AG08396 (cell line): Measurements from ENCODE around the gene XPO1.
"Not testable (repeated sequence)": the region's sequence is repeated elsewhere in the genome, so short reads cannot be mapped to it uniquely, and the experiment has no call there.

Source experiments
- DNase-seq: peaks from one replicate; pipeline ENCODE4 v3.0.0; 2012; ENCODE audit warnings: low spot score, mixed read lengths

XPO1 gene

DNA sequence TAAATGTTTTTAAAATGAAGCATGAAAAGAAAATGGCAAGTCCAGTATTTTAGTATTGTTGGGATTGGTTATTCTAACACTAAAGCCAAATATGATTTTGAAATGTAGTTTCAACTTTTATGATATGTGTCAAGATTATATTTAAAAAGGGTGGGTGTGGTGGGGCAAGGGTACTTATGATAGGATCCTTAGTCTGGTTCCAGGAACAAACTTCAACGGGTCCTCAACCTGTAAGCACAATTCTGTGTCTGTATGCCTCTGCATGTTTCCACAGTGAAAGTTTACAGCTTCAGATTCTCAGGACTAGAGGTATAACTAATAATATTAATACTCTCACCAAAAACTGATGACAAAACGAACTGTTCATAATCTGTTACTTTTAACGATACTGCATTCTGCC is 73.1 kb downstream of the XPO1 start:
- DNase-seq = no peak

DNA sequence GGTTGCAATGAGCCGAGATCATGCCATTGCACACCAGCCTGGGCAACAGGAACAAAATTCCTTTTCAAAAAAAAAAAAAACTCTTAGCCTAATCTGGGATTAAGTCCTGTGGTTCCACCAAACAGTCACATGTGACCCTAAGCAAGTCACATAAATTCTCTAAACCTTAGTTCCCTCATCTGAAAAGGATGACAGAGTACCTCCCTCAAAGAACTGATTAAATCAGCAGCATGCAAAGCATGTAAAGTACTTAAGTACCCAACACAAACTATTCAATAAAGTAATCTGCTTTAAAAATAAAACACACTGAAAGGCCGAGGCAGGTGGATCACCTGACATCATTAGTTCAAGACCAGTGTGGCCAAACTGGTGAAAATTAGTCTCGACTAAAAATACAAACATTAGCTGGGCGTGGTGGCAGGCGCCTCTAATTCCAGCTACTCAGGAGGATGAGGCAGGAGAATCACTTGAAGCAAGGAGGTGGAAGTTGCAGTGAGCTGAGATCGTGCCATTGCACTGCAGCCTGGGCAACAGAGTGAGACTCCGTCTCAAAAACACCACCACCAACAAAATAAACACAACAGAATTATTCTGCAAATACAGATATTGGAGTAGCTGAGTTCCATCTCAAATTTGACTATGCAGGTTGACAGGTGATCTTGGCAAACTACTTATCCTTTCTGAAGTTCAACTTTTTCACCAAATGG is 74.2 kb downstream of the XPO1 start:
- no peak for DNase-seq

DNA sequence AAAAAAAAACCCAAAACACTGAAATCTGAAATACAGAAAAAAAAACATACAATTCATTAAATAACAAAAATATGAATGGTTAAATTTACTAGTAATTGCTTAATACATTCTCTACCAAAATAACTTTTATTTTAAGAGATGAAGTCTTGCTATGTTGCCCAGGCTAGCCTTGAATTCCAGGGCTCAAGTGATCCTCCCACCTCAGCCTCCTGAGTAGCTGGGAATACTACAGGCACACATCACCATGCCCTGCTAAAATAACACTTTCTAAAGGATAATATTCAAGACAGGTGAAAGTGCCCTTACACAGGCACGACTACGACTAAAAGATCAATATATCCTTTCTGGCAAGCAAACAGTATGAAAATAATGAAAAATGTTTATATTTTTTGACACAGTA is 76.8 kb downstream of the XPO1 start:
- no peak for DNase-seq

DNA sequence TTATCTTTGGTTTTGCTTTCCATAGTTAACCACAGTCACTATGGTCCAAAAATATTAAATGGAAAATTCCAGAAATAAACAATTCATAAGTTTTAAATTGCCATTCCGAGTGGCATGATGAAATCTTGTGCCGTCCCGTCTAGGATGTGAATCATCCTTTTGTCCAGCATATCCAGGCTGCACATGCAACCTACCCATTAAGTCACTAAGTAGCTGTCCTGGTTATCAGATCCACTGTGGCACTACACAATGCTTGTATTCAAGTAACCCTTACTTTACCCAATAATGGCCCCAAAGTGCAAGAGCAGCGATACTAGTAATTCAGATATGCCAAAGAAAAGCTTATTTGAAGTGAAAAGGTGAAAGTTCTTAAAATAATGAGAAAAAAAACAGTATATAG is 78.0 kb downstream of the XPO1 start:
- peak; percentile 39 for DNase-seq

DNA sequence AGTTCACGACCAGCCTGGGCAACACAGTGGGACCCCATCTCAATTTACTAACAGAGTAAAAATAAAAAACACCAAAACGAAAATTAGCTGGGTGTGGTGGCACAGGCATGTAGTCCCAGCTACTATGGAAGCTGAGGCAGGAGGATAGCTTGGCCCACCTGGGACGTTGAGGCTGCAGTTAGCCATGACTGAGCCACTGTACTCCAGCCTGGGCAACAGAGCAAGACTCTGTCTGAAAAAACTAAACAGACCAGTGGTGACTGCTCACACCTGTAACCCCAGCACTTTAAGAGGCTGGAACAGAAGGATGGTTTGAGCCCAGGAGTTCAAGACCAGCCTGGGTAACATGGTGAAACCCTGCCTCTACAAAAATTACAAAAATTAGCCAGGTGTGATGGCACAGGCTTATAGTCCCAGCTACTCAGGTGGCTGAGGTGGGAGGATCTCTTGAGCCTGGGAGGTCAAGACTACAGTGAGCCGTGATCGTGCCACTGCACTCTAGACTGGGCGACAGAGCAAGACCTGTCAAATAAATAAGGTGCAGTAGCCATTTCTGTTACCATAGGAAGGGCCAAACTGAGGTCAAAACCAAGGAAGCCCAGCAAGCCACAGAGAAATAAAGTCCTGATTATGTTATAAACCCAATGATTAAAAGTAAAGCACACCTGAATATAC is 81.3 kb downstream of the XPO1 start:
- DNase-seq = no peak

DNA sequence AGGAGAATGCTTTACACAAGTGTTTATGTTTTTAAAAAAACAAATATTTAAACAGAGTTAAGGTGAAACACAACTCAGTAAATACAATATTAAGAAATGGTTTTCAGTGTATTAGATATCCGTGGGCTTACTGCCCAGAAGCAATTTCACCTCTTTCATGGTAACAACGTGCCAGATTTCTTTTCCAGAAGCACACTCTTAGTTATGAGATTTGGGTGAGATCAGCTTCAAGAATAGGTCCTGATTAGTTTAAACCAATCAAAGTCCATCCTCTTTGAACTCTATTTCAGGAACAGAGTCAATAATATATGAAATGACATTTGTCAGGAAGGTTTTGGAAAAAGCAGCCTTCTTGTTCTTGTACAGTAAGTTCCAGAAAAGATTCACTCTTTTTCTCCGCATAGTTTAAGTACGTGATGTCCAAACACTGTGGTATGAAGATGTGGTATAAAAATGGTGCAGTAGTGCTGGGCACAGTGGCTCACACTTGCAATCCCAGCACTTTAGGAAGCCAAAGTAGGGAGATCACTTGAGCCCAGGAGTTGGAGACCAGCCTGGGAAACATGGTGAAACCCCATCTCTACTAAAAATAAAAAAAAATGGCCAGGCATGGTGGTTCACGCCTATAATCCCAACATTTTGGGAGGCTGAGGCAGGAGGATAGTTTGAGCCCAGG is 81.9 kb downstream of the XPO1 start:
- DNase-seq = no peak

DNA sequence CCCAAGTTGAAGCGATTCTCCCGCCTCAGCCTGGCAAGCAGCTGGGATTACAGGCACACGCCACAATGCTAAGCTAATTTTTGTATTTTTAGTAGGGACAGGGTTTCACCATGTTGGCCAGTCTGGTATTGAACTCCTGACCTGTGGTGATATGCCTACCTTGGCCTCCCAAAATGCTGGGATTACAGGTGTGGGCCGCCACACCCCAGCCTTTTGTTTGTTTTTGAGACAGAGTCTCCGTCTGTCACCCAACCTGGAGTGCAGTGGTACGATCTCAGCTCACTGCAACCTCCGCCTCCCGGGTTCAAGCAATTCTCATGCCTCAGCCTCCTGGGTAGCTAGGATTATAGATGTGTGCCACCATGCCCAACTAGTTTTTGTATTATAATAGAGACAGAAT is 83.2 kb downstream of the XPO1 start:
- DNase-seq = not testable (repeated sequence)

DNA sequence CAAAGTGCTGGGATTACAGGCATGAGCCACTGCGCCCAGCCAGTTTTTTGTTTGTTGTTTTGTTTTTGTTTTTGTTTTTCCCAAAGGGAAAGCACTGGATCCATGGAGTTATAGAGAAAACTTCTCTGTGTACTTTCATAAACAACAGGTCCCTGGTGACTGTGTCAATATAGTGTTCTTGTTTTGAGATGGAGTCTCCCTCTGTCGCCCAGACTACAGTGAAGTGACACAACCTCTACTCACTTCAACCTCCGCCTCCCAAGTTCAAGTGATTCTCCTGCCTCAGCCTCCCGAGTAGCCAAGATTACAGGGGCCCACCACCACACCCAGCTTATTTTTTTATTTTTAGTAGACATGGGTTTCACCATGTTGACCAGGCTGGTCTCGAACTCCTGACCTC is 83.8 kb downstream of the XPO1 start:
- DNase-seq = no peak

DNA sequence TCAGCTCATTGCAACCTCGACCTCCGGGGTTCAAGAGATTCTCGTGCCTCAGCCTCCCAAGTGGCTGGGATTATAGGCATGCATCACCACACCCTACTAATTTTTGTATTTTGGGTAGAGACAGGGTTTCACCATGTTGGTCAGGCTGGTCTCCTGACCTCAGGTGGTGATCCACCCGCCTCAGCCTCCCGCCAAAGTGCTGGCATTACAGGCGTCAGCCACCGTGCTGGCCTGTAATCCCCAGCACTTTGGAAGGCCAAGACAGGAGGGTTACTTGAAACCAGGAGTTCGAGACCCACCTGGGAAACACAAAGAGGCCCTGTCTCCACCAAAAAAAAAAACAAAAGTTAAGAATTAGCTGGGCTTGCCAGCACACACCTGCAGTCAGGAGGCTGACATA is 85.8 kb downstream of the XPO1 start:
- no peak for DNase-seq

DNA sequence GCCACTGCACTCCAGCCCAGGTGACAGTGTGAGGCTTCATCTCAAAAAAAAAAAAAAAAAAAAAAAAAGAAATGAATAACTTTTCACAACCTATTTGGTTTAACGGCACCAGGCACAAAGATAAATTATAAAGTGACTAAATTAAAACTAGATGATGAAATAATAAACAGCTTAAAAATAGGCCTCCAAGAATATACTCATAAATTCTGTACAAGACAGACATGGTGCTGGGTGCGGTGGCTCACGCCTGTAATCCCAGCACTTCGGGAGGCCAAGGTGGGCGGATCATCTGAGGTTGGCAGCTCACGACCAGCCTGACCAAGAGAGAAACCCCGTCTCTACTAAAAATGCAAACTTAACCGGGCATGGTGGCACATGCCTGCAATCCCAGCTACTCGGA is 87.0 kb downstream of the XPO1 start:
- no peak for DNase-seq

DNA sequence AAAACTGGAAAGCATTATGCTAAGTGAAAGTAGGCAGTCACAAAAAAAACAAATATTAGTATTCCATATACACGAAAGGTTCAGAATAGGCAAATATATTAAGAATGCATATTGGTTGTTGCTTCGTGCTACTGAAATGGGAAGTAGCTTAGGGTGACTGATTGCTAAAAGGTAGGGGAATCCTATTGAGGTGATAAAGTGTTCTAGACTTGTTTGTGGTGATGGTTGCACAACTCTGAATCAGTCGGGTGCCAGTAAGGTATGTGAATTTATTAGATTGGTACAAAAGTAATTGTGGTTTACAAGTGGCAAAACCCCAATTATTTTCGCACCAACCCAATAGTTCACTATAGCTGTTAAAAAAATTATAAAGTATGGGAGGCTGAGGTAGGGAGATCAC is 88.0 kb downstream of the XPO1 start:
- DNase-seq = no peak

DNA sequence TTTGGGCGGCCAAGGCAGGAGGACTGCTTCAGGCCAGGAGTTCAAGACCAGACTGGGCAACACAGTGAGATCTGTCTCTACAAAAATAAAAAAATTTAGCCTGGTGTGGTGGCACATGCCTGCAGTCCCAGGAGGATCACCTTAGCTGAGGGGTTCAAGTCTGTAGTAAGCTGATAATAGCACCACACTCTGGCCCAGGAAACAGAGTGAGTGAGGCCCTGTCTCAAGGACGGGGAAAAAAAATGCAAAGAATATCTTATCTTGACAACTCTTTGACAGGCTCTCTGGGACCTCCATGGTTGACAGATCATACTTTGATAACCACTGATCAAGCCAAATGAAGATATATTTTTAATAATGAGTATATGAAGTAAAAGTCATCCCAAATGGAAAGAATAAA is 89.9 kb downstream of the XPO1 start:
- DNase-seq = no peak

DNA sequence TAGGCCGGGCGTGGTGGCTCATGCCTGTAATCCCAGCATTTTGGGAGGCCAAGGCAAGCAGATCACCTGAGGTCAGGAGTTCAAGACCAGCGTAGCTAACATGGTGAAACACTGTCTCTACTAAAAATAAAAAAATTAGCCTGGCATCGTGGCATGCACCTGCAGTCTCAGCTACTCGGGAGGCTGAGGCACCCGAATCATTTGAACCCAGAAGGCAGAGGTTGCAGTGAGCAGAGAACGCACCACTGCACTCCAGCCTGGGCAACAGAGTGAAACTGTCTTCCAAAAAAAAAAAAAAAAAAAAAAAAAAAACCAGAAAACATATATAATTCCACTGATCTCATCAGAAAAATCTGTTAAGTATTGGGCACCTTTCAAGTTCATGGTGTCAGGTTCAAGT is 91.2 kb downstream of the XPO1 start:
- DNase-seq = not testable (repeated sequence)

DNA sequence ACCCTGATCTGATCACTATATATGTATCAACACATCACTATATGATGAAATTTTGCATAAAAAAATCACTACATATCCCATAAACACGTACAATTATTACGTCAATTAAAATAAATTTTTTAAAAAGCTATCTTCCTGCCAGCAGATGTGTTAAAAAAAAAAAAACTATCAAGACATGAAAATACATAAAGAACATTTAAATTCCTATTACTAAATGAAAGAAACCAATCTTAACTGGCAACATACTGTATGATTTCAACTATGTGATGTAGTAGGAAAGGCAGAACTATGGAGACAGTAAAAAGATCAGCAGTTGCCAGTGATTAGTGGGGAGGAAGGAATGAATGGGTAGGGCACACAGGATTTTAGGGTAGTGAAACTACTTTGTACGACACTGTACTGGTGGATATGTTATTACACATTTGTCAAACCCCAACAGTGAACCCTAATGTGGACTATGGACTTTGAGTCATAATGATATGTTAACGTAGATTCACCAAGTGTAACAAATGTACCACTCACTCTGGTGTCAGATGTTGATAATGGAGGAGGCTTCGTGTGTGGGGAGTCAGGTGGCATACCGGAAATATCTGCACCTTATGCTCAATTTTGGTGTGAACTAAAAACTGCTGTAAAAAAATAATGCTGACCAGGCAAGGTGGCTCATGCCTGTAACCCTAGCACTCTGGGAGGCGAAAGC is 94.7 kb downstream of the XPO1 start:
- no peak for DNase-seq

DNA sequence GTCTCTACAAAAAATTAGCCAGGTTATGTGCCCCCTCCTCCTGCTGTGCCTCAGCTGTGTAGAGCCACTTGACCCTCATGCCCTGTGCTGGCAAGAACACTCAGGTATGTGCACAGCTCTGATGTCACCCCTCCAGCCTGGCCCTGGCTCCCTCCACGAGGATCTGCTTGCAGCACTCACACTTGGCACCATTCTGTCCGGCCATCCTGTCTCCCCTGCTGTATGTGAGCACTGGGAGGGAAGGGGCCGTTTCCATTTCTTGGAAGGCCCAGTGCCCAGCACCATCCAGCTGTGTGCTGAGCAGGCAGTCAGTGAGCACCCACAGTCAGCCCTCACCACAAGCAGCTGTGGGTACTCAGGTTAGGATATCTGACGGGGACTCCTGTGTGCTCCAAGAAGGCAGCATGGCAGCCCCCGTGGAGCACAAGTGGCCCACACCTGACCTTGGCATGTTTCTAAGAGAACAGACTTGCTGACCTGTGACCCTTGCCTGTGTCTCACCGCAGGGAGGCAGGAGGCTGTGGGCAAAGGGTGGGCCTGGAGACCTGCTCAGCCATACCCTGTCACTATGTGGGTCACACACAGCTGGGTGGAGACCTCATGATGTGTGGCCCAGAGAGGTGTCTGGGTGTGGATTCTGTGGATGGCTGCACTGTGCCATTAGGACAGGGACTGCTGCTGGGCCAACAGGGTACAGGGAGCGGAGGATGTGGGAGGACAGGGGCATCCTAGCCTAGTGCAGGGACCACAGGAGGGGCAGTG is 98.7 kb downstream of the XPO1 start:
- DNase-seq = no peak

DNA sequence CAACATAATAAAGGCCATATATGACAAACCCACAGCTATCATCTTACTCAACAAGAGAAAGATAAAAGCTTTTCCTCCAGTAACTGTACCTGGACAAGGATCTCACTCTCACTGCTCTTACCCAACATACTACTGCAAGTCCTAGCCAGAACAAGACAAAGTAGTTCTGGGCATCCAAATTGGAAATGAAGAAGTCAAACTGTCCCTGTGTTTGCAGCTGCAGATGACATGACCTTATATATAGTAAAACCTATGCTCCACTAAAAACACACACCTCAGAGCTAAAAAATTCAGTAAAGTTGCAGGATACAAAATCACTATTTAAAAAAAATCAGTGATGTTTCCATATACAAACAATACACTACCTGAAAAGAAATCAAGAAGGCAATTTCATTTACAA is 99.5 kb downstream of the XPO1 start:
- no peak for DNase-seq

DNA sequence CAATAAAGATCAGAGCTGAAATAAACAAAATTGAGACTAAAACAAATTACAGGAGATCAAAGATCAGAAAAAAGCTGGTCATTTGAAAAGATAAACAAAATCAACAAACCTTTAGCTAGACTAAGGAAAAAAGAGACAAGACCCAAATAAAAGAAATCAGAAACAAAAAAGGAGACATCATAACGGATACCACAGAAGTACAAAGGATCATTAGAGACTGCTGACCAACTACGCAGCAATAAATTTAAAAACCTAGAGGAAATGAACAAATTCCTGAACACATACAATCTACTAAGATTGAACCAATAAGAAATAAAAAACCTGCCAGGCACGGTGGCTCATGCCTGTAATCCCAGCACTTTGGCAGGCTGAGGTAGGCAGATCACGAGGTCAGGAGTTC is 101.0 kb downstream of the XPO1 start:
- no peak for DNase-seq

DNA sequence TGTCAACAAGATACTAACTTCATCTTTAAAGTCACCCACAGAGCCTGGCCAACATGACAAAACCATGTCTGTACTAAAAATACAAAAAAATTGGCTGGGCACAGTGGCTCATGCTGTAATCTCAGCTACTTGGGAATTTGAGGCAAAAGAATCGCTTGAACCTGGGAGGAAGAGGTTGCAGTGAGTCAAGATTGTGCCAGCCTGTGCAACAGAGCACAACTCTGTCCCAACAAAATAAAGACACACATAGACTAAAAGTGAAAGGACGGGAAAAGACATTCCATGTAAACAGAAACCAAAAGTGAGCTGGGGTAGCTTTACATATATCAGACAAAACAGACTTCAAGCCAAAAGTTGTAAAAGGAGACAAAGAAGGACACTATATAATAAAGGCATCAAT is 102.1 kb downstream of the XPO1 start:
- DNase-seq = no peak

DNA sequence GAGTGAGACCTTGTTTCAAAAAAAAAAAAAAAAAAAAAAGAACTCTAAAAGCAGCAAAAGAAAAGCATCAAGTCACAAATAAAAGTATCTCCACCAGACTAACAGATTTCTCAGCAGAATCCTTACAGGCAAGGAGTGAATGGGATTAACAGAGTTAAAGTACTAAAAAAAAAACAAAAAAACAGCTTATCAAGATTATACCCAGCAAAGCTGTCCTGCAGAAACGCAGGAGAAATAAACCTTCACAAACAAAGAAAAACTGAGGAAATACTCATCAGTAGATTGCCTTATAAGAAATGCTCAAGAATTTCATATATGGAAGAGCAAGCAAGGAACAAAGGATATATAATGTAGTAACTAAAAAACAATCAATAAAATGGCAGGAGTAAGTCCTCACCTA is 102.9 kb downstream of the XPO1 start:
- no peak for DNase-seq

DNA sequence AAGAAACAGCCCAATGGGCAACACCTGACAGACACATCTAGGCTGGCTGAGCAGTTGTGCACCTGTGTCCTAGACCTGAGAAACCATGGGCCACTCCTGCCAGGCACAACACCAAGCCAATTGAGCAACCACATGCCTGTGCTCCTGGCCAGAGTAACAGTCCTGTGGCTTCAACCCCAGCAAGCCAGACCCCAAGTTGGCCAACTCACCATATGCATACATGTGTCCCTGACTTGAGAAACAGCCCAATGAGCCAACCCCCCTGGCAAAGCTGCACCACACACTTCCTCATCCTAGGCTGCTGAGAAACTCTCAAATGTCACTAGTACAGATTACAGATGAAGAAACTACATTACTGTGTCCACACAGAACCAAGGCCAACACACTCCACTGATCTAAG is 103.8 kb downstream of the XPO1 start:
- no peak for DNase-seq

DNA sequence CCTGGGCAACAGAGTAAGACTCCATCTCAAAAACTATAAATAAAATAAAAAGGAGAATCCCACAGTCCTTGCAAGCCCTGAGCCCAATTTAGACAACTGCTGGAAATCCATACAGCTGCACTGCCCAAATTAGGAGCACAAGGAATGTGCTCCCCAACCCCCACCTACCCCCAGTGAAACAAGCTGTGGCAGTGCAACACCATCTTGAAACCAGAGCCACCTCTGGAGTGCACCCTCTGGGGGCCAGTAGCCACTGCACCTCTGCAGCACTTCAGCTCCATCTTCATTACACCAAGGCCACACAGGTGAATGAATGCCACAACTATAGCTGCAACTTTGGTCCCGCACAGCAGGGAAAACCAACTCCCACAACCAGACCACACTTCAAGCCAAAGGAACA is 104.5 kb downstream of the XPO1 start:
- DNase-seq = no peak

DNA sequence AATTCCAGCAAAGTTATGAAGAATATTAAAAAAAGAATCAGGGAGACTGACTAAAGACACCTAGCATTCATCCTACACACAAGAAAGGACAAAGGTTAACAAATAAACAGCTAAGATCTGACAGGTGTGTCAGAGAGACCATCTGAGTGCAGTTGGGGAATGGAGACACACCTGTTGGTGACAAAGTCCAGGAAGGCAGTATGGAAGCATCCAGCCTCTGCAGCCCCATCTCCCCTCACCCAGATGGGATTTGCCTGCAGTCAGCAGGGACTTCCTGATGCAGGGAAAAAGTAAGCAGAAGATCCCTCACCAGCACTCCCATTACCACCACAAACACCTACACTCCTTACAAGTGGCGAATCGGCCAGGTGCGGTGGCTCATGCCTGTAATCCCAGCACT is 105.2 kb downstream of the XPO1 start:
- DNase-seq = no peak
